Neural crest cell (in vitro differentiated cells): ENCODE data around the gene SYT15. TPM values are rescaled to one million over a fixed set of nuclear protein-coding genes. Genes with fewer than 3 reads are reported as not detected.
A peak's percentile ranks its signal among the peaks of the same experiment; 100 is the strongest.
"Not testable (repeated sequence)": the region's sequence is repeated elsewhere in the genome, so short reads cannot be mapped to it uniquely, and the experiment has no call there.

Experiments
- DNase-seq: peaks from one replicate; pipeline ENCODE4 v3.0.0; 2021; ENCODE audit warnings: low read depth, mixed read lengths, low spot score
- H3K27ac Mint-ChIP-seq: one replicate; pipeline ENCODE4 v1.8.0; 2021; ENCODE audit warnings: mild to moderate bottlenecking, mixed read lengths; ENCODE audit not compliant: unreplicated experiment
- H3K27me3 Mint-ChIP-seq: 2 replicates; pipeline ENCODE4 v1.8.0; 2021; ENCODE audit warnings: low read depth, mild to moderate bottlenecking, mixed read lengths
- H3K36me3 Mint-ChIP-seq: 2 replicates; pipeline ENCODE4 v1.8.0; 2021; ENCODE audit warnings: low read depth, mild to moderate bottlenecking, mixed read lengths
- H3K4me1 Mint-ChIP-seq: 2 replicates; pipeline ENCODE4 v1.8.0; 2021; ENCODE audit warnings: mixed read lengths
- H3K4me3 Mint-ChIP-seq: one replicate; pipeline ENCODE4 v1.8.0; 2021; ENCODE audit warnings: mild to moderate bottlenecking, mixed read lengths
- H3K9me3 Mint-ChIP-seq: 2 replicates; pipeline ENCODE4 v1.8.0; 2021; ENCODE audit warnings: mixed read lengths
- CTCF ChIP-seq: fragments of 200-600 bp; sonication (generic); conservative IDR thresholded peaks from 2 replicates; pipeline ENCODE4 v1.5.0; 2021; ENCODE audit warnings: antibody characterized with exemption, mild to moderate bottlenecking
- total RNA-seq: library from RNA; stranded (reverse); gene quantifications from 2 replicates; pipeline ENCODE4 v1.2.1, GENCODE V29; 2021

SYT15 gene
- total RNA-seq, 1 donor from 2014 or later: 1.6 TPM

- peak; percentile 60 for DNase-seq
- not testable (repeated sequence) for H3K4me1 Mint-ChIP-seq, H3K4me3 Mint-ChIP-seq, H3K27me3 Mint-ChIP-seq, H3K9me3 Mint-ChIP-seq, H3K36me3 Mint-ChIP-seq, H3K27ac Mint-ChIP-seq
- peak; percentile 72 for TF ChIP-seq CTCF
Measured at GRCh38 chr10:46565591-46566332, 13.2 kb upstream of the SYT15 start.

- H3K9me3 Mint-ChIP-seq: not testable (repeated sequence)
Measured at GRCh38 chr10:46567151-46567550, 11.8 kb upstream of the SYT15 start.

GRCh38 chr10:46570655-46571054 is 8.3 kb upstream of the SYT15 start:
- H3K27me3 Mint-ChIP-seq, H3K4me1 Mint-ChIP-seq, H3K27ac Mint-ChIP-seq, DNase-seq, H3K4me3 Mint-ChIP-seq, H3K9me3 Mint-ChIP-seq, H3K36me3 Mint-ChIP-seq: not testable (repeated sequence)

More at GRCh38 chr10:46567151-46567550, 11.8 kb upstream of the SYT15 start:
- H3K27ac Mint-ChIP-seq, H3K4me3 Mint-ChIP-seq, H3K4me1 Mint-ChIP-seq, H3K36me3 Mint-ChIP-seq, H3K27me3 Mint-ChIP-seq, DNase-seq: not testable (repeated sequence)

- not testable (repeated sequence) for H3K27ac Mint-ChIP-seq, H3K4me1 Mint-ChIP-seq, H3K4me3 Mint-ChIP-seq, H3K27me3 Mint-ChIP-seq, H3K9me3 Mint-ChIP-seq, DNase-seq, H3K36me3 Mint-ChIP-seq
Measured at GRCh38 chr10:46572765-46573164, 6.2 kb upstream of the SYT15 start.

- not testable (repeated sequence) for DNase-seq, H3K4me1 Mint-ChIP-seq
Measured at GRCh38 chr10:46573314-46573713, 5.6 kb upstream of the SYT15 start.

GRCh38 chr10:46573884-46574283 is 5.0 kb upstream of the SYT15 start:
- not testable (repeated sequence) for DNase-seq, H3K4me1 Mint-ChIP-seq

More at GRCh38 chr10:46573314-46573713, 5.6 kb upstream of the SYT15 start:
- H3K36me3 Mint-ChIP-seq, H3K27ac Mint-ChIP-seq, H3K4me3 Mint-ChIP-seq, H3K27me3 Mint-ChIP-seq, H3K9me3 Mint-ChIP-seq: not testable (repeated sequence)

GRCh38 chr10:46577624-46578473 is 1.1 kb upstream of the SYT15 start:
- not testable (repeated sequence) for H3K4me3 Mint-ChIP-seq, H3K36me3 Mint-ChIP-seq, DNase-seq, H3K27me3 Mint-ChIP-seq, H3K27ac Mint-ChIP-seq, H3K9me3 Mint-ChIP-seq, H3K4me1 Mint-ChIP-seq

More at GRCh38 chr10:46573884-46574283, 5.0 kb upstream of the SYT15 start:
- not testable (repeated sequence) for H3K27ac Mint-ChIP-seq, H3K27me3 Mint-ChIP-seq, H3K4me3 Mint-ChIP-seq, H3K36me3 Mint-ChIP-seq, H3K9me3 Mint-ChIP-seq

GRCh38 chr10:46579378-46579777 is 450 bp downstream of the SYT15 start:
- H3K9me3 Mint-ChIP-seq, H3K36me3 Mint-ChIP-seq, DNase-seq, H3K4me1 Mint-ChIP-seq, H3K4me3 Mint-ChIP-seq, H3K27ac Mint-ChIP-seq, H3K27me3 Mint-ChIP-seq: not testable (repeated sequence)

- H3K27me3 Mint-ChIP-seq, DNase-seq, H3K9me3 Mint-ChIP-seq, H3K27ac Mint-ChIP-seq, H3K4me3 Mint-ChIP-seq, H3K4me1 Mint-ChIP-seq, H3K36me3 Mint-ChIP-seq: not testable (repeated sequence)
Measured at GRCh38 chr10:46581997-46582396, 3.1 kb downstream of the SYT15 start.

- H3K4me3 Mint-ChIP-seq, H3K4me1 Mint-ChIP-seq, H3K9me3 Mint-ChIP-seq, DNase-seq, H3K27me3 Mint-ChIP-seq, H3K27ac Mint-ChIP-seq, H3K36me3 Mint-ChIP-seq: not testable (repeated sequence)
Measured at GRCh38 chr10:46582568-46582967, 3.6 kb downstream of the SYT15 start.

GRCh38 chr10:46584196-46584595 is 5.3 kb downstream of the SYT15 start:
- not testable (repeated sequence) for H3K36me3 Mint-ChIP-seq, H3K27me3 Mint-ChIP-seq, H3K27ac Mint-ChIP-seq, H3K4me1 Mint-ChIP-seq, DNase-seq, H3K4me3 Mint-ChIP-seq, H3K9me3 Mint-ChIP-seq

- not testable (repeated sequence) for H3K4me3 Mint-ChIP-seq, H3K27ac Mint-ChIP-seq, H3K9me3 Mint-ChIP-seq, H3K36me3 Mint-ChIP-seq, H3K4me1 Mint-ChIP-seq, DNase-seq, H3K27me3 Mint-ChIP-seq
Measured at GRCh38 chr10:46585246-46585645, 6.3 kb downstream of the SYT15 start.

- not testable (repeated sequence) for H3K36me3 Mint-ChIP-seq, H3K4me1 Mint-ChIP-seq, H3K27me3 Mint-ChIP-seq, H3K27ac Mint-ChIP-seq, H3K9me3 Mint-ChIP-seq, DNase-seq, H3K4me3 Mint-ChIP-seq
Measured at GRCh38 chr10:46587546-46587945, 8.6 kb downstream of the SYT15 start.
